Measurements from ENCODE around the gene WASHC3. TPM values are rescaled to one million over a fixed set of nuclear protein-coding genes. Genes with fewer than 3 reads are reported as not detected.

The WASHC3 gene
- total and polyA plus RNA-seq, 2 donors from 2014 or later, result 33.0 to 95.9 TPM

DNA sequence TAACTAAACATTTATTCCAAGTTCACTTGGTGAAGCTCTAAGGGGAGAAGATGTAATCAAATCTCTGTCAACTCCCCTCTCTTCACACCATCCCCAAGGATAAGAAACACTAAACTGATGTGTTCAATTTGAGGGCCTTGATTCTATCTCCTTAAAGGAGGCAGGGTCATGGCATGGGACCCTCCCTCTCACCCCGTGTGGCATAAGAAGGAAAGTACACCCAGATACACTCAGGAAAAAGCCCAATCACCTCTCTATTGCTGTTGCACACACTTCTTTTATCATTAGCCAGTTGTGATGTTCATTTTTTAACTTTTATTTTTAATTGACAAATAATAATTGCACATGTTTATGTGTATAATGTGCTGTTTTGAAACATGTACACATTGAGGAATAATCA, 35.1 kb downstream of the WASHC3 start:
- no peak overlapping the region for H3K4me3 ChIP-seq (ENCODE audit: low read length in 3 of 3)
- no peak overlapping the region for H3K9ac ChIP-seq (ENCODE audit: low read length in 3 of 3)
- FAIRE-seq, result no peak
- H3K36me3 ChIP-seq (ENCODE audit: control insufficient read depth in 2 of 3, insufficient read depth in 3 of 3, low read length in 3 of 3), result peaks cover 0 to 8% (median 6%) of the 10 kb centered on the region in 3 donors
- DNase-seq, result no peak
- no peak overlapping the region for H3K27ac ChIP-seq (ENCODE audit: low read depth in 2 of 2, low read length in 2 of 2)
- H3K9me3 ChIP-seq (ENCODE audit: control insufficient read depth in 2 of 3, insufficient read depth in 1 of 3, low read length in 3 of 3), result no peaks in the 10 kb centered on the region
- no peaks in the 10 kb centered on the region for H3K27me3 ChIP-seq (ENCODE audit: control insufficient read depth, insufficient read depth, low read length)
- no peaks in the 10 kb centered on the region for H3K4me1 ChIP-seq (ENCODE audit: control insufficient read depth in 2 of 3, insufficient read depth in 2 of 3, low read depth in 1 of 3, low read length in 3 of 3)
- intact Hi-C loops (cut with DNase I), result no loop called here
- TF ChIP-seq, protein P1, sequence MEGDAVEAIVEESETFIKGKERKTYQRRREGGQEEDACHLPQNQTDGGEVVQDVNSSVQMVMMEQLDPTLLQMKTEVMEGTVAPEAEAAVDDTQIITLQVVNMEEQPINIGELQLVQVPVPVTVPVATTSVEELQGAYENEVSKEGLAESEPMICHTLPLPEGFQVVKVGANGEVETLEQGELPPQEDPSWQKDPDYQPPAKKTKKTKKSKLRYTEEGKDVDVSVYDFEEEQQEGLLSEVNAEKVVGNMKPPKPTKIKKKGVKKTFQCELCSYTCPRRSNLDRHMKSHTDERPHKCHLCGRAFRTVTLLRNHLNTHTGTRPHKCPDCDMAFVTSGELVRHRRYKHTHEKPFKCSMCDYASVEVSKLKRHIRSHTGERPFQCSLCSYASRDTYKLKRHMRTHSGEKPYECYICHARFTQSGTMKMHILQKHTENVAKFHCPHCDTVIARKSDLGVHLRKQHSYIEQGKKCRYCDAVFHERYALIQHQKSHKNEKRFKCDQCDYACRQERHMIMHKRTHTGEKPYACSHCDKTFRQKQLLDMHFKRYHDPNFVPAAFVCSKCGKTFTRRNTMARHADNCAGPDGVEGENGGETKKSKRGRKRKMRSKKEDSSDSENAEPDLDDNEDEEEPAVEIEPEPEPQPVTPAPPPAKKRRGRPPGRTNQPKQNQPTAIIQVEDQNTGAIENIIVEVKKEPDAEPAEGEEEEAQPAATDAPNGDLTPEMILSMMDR (IDR thresholded peaks at IDR 0.05; ENCODE audit: borderline replicate concordance, extremely low read depth, insufficient read depth), result no peak

DNA sequence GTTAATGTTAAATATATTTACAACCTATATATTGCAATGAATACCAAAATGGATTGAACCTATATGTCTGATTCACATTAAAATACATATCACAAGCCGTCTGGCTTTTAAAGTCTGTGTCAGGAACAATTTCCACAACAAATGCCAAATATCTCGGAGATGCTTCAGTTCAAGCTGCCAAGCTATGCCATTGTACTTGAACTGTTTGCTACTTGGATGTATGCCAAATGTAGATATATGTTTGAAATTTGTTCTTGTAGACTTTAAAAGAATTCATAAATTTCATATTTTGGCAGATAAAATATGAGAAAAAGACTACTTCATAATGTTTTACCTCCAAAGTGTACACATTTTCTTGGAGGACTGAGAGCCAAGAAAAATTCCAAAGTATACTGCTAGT, 37.0 kb downstream of the WASHC3 start:
- DNase-seq (no peak), FAIRE-seq (no peak)
- no peaks in the 10 kb centered on the region for H3K27me3 ChIP-seq (ENCODE audit: control insufficient read depth, insufficient read depth, low read length)
- no peak overlapping the region for H3K27ac ChIP-seq (ENCODE audit: low read depth in 2 of 2, low read length in 2 of 2)
- intact Hi-C loops (cut with DNase I), result no loop called here
- no peak overlapping the region for H3K4me3 ChIP-seq (ENCODE audit: low read length in 3 of 3)
- H3K4me1 ChIP-seq (ENCODE audit: control insufficient read depth in 2 of 3, insufficient read depth in 2 of 3, low read depth in 1 of 3, low read length in 3 of 3), result peaks cover 0 to 4% (median 0%) of the 10 kb centered on the region in 3 donors
- H3K9me3 ChIP-seq (ENCODE audit: control insufficient read depth in 2 of 3, insufficient read depth in 1 of 3, low read length in 3 of 3), result no peaks in the 10 kb centered on the region
- TF ChIP-seq, protein P1 (IDR thresholded peaks at IDR 0.05; ENCODE audit: borderline replicate concordance, extremely low read depth, insufficient read depth), result no peak
- no peak overlapping the region for H3K9ac ChIP-seq (ENCODE audit: low read length in 3 of 3)
- peaks cover 0 to 8% (median 8%) of the 10 kb centered on the region in 3 donors for H3K36me3 ChIP-seq (ENCODE audit: control insufficient read depth in 2 of 3, insufficient read depth in 3 of 3, low read length in 3 of 3)

DNA sequence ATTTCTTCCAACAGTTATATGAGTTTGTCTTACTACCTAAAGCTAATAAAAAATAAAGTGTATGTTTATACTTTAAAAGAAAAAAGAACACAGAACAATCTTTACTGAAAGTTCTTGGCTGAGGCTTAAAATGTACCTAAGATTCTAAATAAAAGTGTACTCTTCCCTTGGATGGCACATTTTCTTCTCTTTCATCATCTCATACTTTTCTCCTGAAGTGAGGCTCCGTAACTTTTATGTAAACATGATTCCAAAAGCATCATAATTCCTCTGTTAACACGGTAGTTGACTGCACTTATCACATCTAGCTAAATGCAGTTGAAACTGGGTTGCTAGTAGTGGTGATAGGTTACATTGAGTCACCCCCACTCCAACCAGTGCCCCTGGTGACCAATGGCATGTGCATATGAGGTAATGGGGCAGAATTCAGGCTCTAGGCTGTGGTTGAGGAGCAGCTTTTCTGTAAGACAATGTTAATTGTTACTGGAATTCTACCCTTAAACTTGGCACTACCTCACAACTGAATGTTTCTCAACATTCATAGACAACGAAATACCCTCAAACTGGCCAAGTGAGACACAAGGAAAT, 38.4 kb downstream of the WASHC3 start:
- FAIRE-seq, result no peak
- H3K36me3 ChIP-seq (ENCODE audit: control insufficient read depth in 2 of 3, insufficient read depth in 3 of 3, low read length in 3 of 3), result peaks cover 0 to 8% (median 8%) of the 10 kb centered on the region in 3 donors
- no peak overlapping the region for H3K27ac ChIP-seq (ENCODE audit: low read depth in 2 of 2, low read length in 2 of 2)
- DNase-seq, result no peak
- no peak overlapping the region for H3K4me3 ChIP-seq (ENCODE audit: low read length in 3 of 3)
- peaks cover 0 to 4% (median 0%) of the 10 kb centered on the region in 3 donors for H3K4me1 ChIP-seq (ENCODE audit: control insufficient read depth in 2 of 3, insufficient read depth in 2 of 3, low read depth in 1 of 3, low read length in 3 of 3)
- intact Hi-C loops (cut with DNase I), result no loop called here
- H3K27me3 ChIP-seq (ENCODE audit: control insufficient read depth, insufficient read depth, low read length), result no peaks in the 10 kb centered on the region
- TF ChIP-seq, protein P1 (IDR thresholded peaks at IDR 0.05; ENCODE audit: borderline replicate concordance, extremely low read depth, insufficient read depth), result no peak
- H3K9ac ChIP-seq (ENCODE audit: low read length in 3 of 3), result no peak overlapping the region
- H3K9me3 ChIP-seq (ENCODE audit: control insufficient read depth in 2 of 3, insufficient read depth in 1 of 3, low read length in 3 of 3), result no peaks in the 10 kb centered on the region

DNA sequence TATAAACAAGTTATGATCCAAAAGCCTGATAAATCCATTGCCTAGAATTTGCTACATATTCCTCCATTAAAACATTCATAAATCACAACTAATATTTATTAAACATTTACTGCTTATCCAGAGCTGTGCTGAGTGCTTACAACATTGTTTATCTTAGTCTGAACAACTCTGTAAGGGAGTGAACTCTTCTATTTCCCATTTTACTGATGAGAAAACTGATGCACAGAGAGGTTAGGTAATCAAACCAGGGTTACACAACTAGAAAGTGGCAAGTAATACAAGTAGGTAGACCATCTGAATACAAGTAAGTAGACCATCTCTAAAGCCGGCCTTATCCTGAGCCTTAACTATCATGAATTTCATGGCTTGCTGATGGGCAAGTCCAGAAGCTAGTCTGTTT, 39.5 kb downstream of the WASHC3 start:
- no peaks in the 10 kb centered on the region for H3K9me3 ChIP-seq (ENCODE audit: control insufficient read depth in 2 of 3, insufficient read depth in 1 of 3, low read length in 3 of 3)
- intact Hi-C loops (cut with DNase I), result no loop called here
- H3K27me3 ChIP-seq (ENCODE audit: control insufficient read depth, insufficient read depth, low read length), result no peaks in the 10 kb centered on the region
- peaks cover 0 to 4% (median 0%) of the 10 kb centered on the region in 3 donors for H3K4me1 ChIP-seq (ENCODE audit: control insufficient read depth in 2 of 3, insufficient read depth in 2 of 3, low read depth in 1 of 3, low read length in 3 of 3)
- no peak overlapping the region for H3K4me3 ChIP-seq (ENCODE audit: low read length in 3 of 3)
- no peak overlapping the region for H3K27ac ChIP-seq (ENCODE audit: low read depth in 2 of 2, low read length in 2 of 2)
- no peak for FAIRE-seq
- H3K36me3 ChIP-seq (ENCODE audit: control insufficient read depth in 2 of 3, insufficient read depth in 3 of 3, low read length in 3 of 3), result peaks cover 0 to 10% (median 8%) of the 10 kb centered on the region in 3 donors
- DNase-seq, result no peak
- TF ChIP-seq, protein P1 (IDR thresholded peaks at IDR 0.05; ENCODE audit: borderline replicate concordance, extremely low read depth, insufficient read depth), result no peak
- no peak overlapping the region for H3K9ac ChIP-seq (ENCODE audit: low read length in 3 of 3)
